H9 (cell line): ENCODE measurements around the gene TBRG1. TPM values are rescaled to one million over a fixed set of nuclear protein-coding genes. Genes with fewer than 3 reads are reported as not detected.

Experiments used
- DNase-seq: peaks from one replicate; pipeline ENCODE4 v3.0.0-alpha.2; 2017
- H2AFZ ChIP-seq: one replicate; pipeline ENCODE4 v1.6.1; 2013; ENCODE audit warnings: mild to moderate bottlenecking, low read length, control low read depth, moderate library complexity
- H2AK5ac ChIP-seq: 2 replicates; pipeline ENCODE4 v1.6.1; 2013; ENCODE audit warnings: low read length, control low read depth, mixed read lengths; ENCODE audit not compliant: insufficient read length
- H2BK120ac ChIP-seq: one replicate; pipeline ENCODE4 v1.6.1; 2013; ENCODE audit warnings: low read depth, mild to moderate bottlenecking, low read length, control low read depth, inconsistent platforms; ENCODE audit not compliant: poor library complexity, severe bottlenecking
- H2BK12ac ChIP-seq: 2 replicates; pipeline ENCODE4 v1.6.1; 2013; ENCODE audit warnings: low read length, control low read depth, mixed read lengths, low read depth; ENCODE audit not compliant: insufficient read length
- H2BK15ac ChIP-seq: 2 replicates; pipeline ENCODE4 v1.6.1; 2013; ENCODE audit warnings: low read depth, low read length, control low read depth
- H2BK20ac ChIP-seq: one replicate; pipeline ENCODE4 v1.6.1; 2013; ENCODE audit warnings: low read depth, mild to moderate bottlenecking, low read length, control low read depth, inconsistent platforms; ENCODE audit not compliant: poor library complexity, severe bottlenecking
- H2BK5ac ChIP-seq: 2 replicates; pipeline ENCODE4 v1.6.1; 2013; ENCODE audit warnings: low read length, control low read depth, mixed read lengths; ENCODE audit not compliant: insufficient read length
- H3K14ac ChIP-seq: 2 replicates; pipeline ENCODE4 v1.6.1; 2013; ENCODE audit warnings: low read length, control low read depth; ENCODE audit not compliant: insufficient read depth
- H3K18ac ChIP-seq: 2 replicates; pipeline ENCODE4 v1.6.1; 2013; ENCODE audit warnings: low read depth, mild to moderate bottlenecking, mixed read lengths, low read length, control low read depth; ENCODE audit not compliant: insufficient read length
- H3K23ac ChIP-seq: 2 replicates; pipeline ENCODE4 v1.6.1; 2013; ENCODE audit warnings: low read length, control low read depth, mixed read lengths, low read depth; ENCODE audit not compliant: insufficient read length
- H3K23me2 ChIP-seq: 2 replicates; pipeline ENCODE4 v1.6.1; 2013; ENCODE audit warnings: low read depth, mild to moderate bottlenecking, mixed read lengths, low read length, control low read depth; ENCODE audit not compliant: insufficient read length, poor library complexity, severe bottlenecking
- H3K27ac ChIP-seq: 2 replicates; pipeline ENCODE4 v1.5.1; 2013; ENCODE audit warnings: low read length, control low read depth, mixed read lengths, low read depth; ENCODE audit not compliant: insufficient read length
- H3K27me3 ChIP-seq: 2 replicates; pipeline ENCODE4 v1.6.1; 2013; ENCODE audit warnings: low read length, control low read depth, inconsistent platforms; ENCODE audit not compliant: insufficient read depth
- H3K4ac ChIP-seq: 2 replicates; pipeline ENCODE4 v1.6.1; 2013; ENCODE audit warnings: low read depth, mild to moderate bottlenecking, control low read depth, inconsistent platforms, low read length, moderate library complexity
- H3K4me1 ChIP-seq: 2 replicates; pipeline ENCODE4 v1.6.1; 2013; ENCODE audit warnings: low read length, control low read depth, inconsistent platforms; ENCODE audit not compliant: insufficient read depth
- H3K4me2 ChIP-seq: 2 replicates; pipeline ENCODE4 v1.6.1; 2013; ENCODE audit warnings: low read length, control low read depth, mixed read lengths; ENCODE audit not compliant: insufficient read length, insufficient read depth
- H3K56ac ChIP-seq: 2 replicates; pipeline ENCODE4 v1.6.1; 2013; ENCODE audit warnings: low read depth, mild to moderate bottlenecking, mixed read lengths, low read length, control low read depth; ENCODE audit not compliant: insufficient read length
- H3K79me1 ChIP-seq: 2 replicates; pipeline ENCODE4 v1.6.1; 2013; ENCODE audit warnings: low read depth, mild to moderate bottlenecking, moderate library complexity, low read length, control low read depth, inconsistent platforms; ENCODE audit not compliant: insufficient read depth, poor library complexity, severe bottlenecking
- H3K79me2 ChIP-seq: 2 replicates; pipeline ENCODE4 v1.6.1; 2013; ENCODE audit warnings: low read length, control low read depth, inconsistent platforms; ENCODE audit not compliant: insufficient read depth
- H3K9ac ChIP-seq: 2 replicates; pipeline ENCODE4 v1.6.1; 2013; ENCODE audit warnings: low read length, control low read depth, mixed read lengths; ENCODE audit not compliant: insufficient read length; ENCODE audit errors: extremely low read depth
- H3K9me3 ChIP-seq: one replicate; pipeline ENCODE4 v1.6.1; 2013; ENCODE audit warnings: low read depth, low read length, inconsistent platforms; ENCODE audit not compliant: control insufficient read depth
- H3T11ph ChIP-seq: one replicate; pipeline ENCODE4 v1.6.1; 2013; ENCODE audit warnings: mild to moderate bottlenecking, low read length, control low read depth, inconsistent platforms
- H4K20me1 ChIP-seq: one replicate; pipeline ENCODE4 v1.6.1; 2013; ENCODE audit not compliant: control insufficient read depth, insufficient read length, insufficient read depth
- H4K5ac ChIP-seq: 2 replicates; pipeline ENCODE4 v1.6.1; 2013; ENCODE audit warnings: low read depth, mild to moderate bottlenecking, mixed read lengths, low read length, control low read depth; ENCODE audit not compliant: insufficient read length
- H4K8ac ChIP-seq: replicated peaks from 2 replicates; pipeline ENCODE4 v1.6.1; 2013; ENCODE audit warnings: low read length, control low read depth, mixed read lengths, low read depth; ENCODE audit not compliant: insufficient read length
- H4K91ac ChIP-seq: 2 replicates; pipeline ENCODE4 v1.6.1; 2013; ENCODE audit warnings: low read depth, mild to moderate bottlenecking, moderate library complexity, mixed read lengths, low read length, control low read depth; ENCODE audit not compliant: insufficient read length
- H3K27ac Mint-ChIP-seq, 3 experiments: 2 replicates in 2 of 3; 3 replicates in 1 of 3; pipeline ENCODE4 v1.8.0; 2020 to 2021; ENCODE audit warnings: mixed read lengths in 3 of 3, mild to moderate bottlenecking in 1 of 3, moderate library complexity in 1 of 3
- H3K27me3 Mint-ChIP-seq: 2 replicates; pipeline ENCODE4 v1.8.0; 2021; ENCODE audit warnings: low read depth, mild to moderate bottlenecking, moderate library complexity, mixed read lengths
- H3K36me3 Mint-ChIP-seq, 3 experiments: 2 replicates in 2 of 3; 3 replicates in 1 of 3; pipeline ENCODE4 v1.8.0; 2020 to 2021; ENCODE audit warnings: low read depth in 3 of 3, mixed read lengths in 3 of 3; ENCODE audit not compliant: insufficient read depth in 1 of 3
- H3K4me1 Mint-ChIP-seq, 2 experiments: 2 replicates each; pipeline ENCODE4 v1.8.0; 2020; ENCODE audit warnings: mixed read lengths in 2 of 2
- H3K4me3 Mint-ChIP-seq, 2 experiments: 2 replicates in 1 of 2; 3 replicates in 1 of 2; pipeline ENCODE4 v1.8.0; 2020 to 2021; ENCODE audit warnings: mild to moderate bottlenecking in 2 of 2, mixed read lengths in 2 of 2, moderate library complexity in 1 of 2
- H3K9me3 Mint-ChIP-seq, 2 experiments: 2 replicates in 1 of 2; 3 replicates in 1 of 2; pipeline ENCODE4 v1.8.0; 2020; ENCODE audit warnings: mild to moderate bottlenecking in 2 of 2, mixed read lengths in 2 of 2, moderate library complexity in 1 of 2
- CTCF ChIP-seq: fragments of 200-600 bp; sonication (generic); conservative IDR thresholded peaks from 3 replicates; pipeline ENCODE4 v1.8.0; 2021; ENCODE audit warnings: antibody characterized with exemption, mild to moderate bottlenecking
- WGBS: extraction: QIAGEN DNeasy Blood & Tissue Kit; methylation state at CpG from one replicate; pipeline ENCODE4 v1.1.7; 2013; ENCODE audit warnings: missing lambda C conversion rate, low lambda C conversion rate, mixed read lengths; ENCODE audit not compliant: insufficient read length; ENCODE audit errors: extremely low coverage; 5-methylcytosine and 5-hydroxymethylcytosine counted together
- total RNA-seq: library from RNA; stranded (reverse); gene quantifications from 2 replicates; pipeline ENCODE4 v1.2.1, GENCODE V29; 2021

TBRG1 gene
- total RNA-seq, 1 experiment from 2014 or later: 23.9 TPM

GRCh38 chr11:124618863-124619262 is 3.8 kb upstream of the TBRG1 start:
- Histone ChIP-seq H3K56ac (no peak overlapping the region), H3K27me3 (no peaks in the 10 kb centered on the region), H2BK5ac (no peak overlapping the region), H2AK5ac (no peak overlapping the region), H3K23ac (no peak overlapping the region), H4K91ac (no peak overlapping the region), H3K4me1 (no peaks in the 10 kb centered on the region), H2BK15ac (no peak overlapping the region), H2BK20ac (no peak overlapping the region), H3K79me2 (no peaks in the 10 kb centered on the region; the same call in 1 of the 2 replicates), H2BK120ac (no peak overlapping the region), H3K18ac (no peak overlapping the region), H3K9me3 (no peaks in the 10 kb centered on the region), H3K14ac (no peak overlapping the region), H3K27ac (no peak overlapping the region), H3K9ac (no peak overlapping the region), H4K5ac (no peak overlapping the region), H4K8ac (no peak overlapping the region), H4K20me1 (no peaks in the 10 kb centered on the region), H3K23me2 (peaks cover 3% of the 10 kb centered on the region), H3T11ph (no peak overlapping the region), H2BK12ac (no peak overlapping the region), H2AFZ (no peak overlapping the region), H3K79me1 (no peaks in the 10 kb centered on the region), H3K4ac (no peak overlapping the region), H3K4me2 (no peak overlapping the region)
- H3K4me3 Mint-ChIP-seq: no peak overlapping the region
- no peak for DNase-seq
- TF ChIP-seq CTCF: no peak
- WGBS: no CpG with 5 or more reads among the region's 5 CpGs
- H3K36me3 Mint-ChIP-seq: no peaks in the 10 kb centered on the region
- no peaks in the 10 kb centered on the region for H3K9me3 Mint-ChIP-seq
- no peak overlapping the region for H3K27ac Mint-ChIP-seq
- peaks cover 20% of the 10 kb centered on the region for H3K27me3 Mint-ChIP-seq
- peaks cover 11 to 12% of the 10 kb centered on the region in 2 experiments for H3K4me1 Mint-ChIP-seq
